Uterus (tissue), 4 donors: Measurements from ENCODE around the gene C20orf204. TPM values are rescaled to one million over a fixed set of nuclear protein-coding genes. Genes with fewer than 3 reads are reported as not detected.

Source experiments
- DNase-seq, 2 donors: peaks; one replicate each; pipeline ENCODE4 v3.0.0-alpha.2; 2019 to 2020
- H3K27ac ChIP-seq, 2 donors: fragments of 200-600 bp; sonication (generic); 1 replicate in 1 of 2; 2 replicates in 1 of 2; pipeline ENCODE4 v1.5.1; 2016 to 2018
- H3K27me3 ChIP-seq, 2 donors: fragments of 200-600 bp; sonication (generic); one replicate each; pipeline ENCODE4 v1.5.1; 2018 to 2019; ENCODE audit warnings: control low read depth in 1 of 2
- H3K36me3 ChIP-seq, 2 donors: fragments of 200-600 bp; sonication (generic); one replicate each; pipeline ENCODE4 v1.5.1; 2019; ENCODE audit warnings: control low read depth in 1 of 2
- H3K4me1 ChIP-seq, 2 donors: fragments of 200-600 bp; sonication (generic); one replicate each; pipeline ENCODE4 v1.5.1; 2018 to 2019; ENCODE audit warnings: control low read depth in 1 of 2
- H3K4me3 ChIP-seq, 2 donors: fragments of 200-600 bp; sonication (generic); 1 replicate in 1 of 2; 2 replicates in 1 of 2; pipeline ENCODE4 v1.5.1; 2018 to 2019; ENCODE audit warnings: mild to moderate bottlenecking in 1 of 2
- H3K9me3 ChIP-seq, 2 donors: fragments of 200-600 bp; sonication (generic); one replicate each; pipeline ENCODE4 v1.5.1; 2019; ENCODE audit warnings: control low read depth in 1 of 2
- CTCF ChIP-seq, 4 experiments: fragments of 200-600 bp in 2 of 4; fragments of 450-650 bp in 2 of 4; sonication (generic) in 2 of 4; IDR thresholded peaks; one replicate each; pipeline ENCODE4 v1.5.1; 2016 to 2019; ENCODE audit warnings: antibody characterized with exemption in 4 of 4, mild to moderate bottlenecking in 2 of 4, moderate library complexity in 1 of 4
- POLR2A ChIP-seq, 2 donors: fragments of 450-650 bp; IDR thresholded peaks; one replicate each; pipeline ENCODE4 v1.6.1; 2016; ENCODE audit warnings: antibody characterized with exemption in 2 of 2, mild to moderate bottlenecking in 1 of 2, moderate library complexity in 1 of 2
- intact Hi-C: fragments of 100-400 bp; cut with DNase I; formaldehyde crosslinking; loops from one replicate; pipeline ENCODE4 v1.15.1; 2023; ENCODE audit warnings: low total_unique reads
- total RNA-seq, 4 donors: library from RNA; depleted of rRNA in 3 of 4; stranded (reverse); fragments of >200 nt in 3 of 4; gene quantifications; one replicate each; pipeline versions ENCODE4 v1.1.0 to v1.2.4, GENCODE V29; 2014 to 2023
- donor health status: DM: yes; HTN: yes; CAD: no.

Gene C20orf204
- total RNA-seq, 4 donors from 2014 or later, result 0.26 to 2.9 (median 1.9) TPM; not detected in 1

GRCh38 chr20:64006490-64006889 is 29.5 kb upstream of the C20orf204 start:
- Histone ChIP-seq H3K9me3 (no peaks in the 10 kb centered on the region), H3K4me3 (no peak overlapping the region), H3K27ac (no peak overlapping the region), H3K36me3 (no peaks in the 10 kb centered on the region), H3K27me3 (no peaks in the 10 kb centered on the region), H3K4me1 (no peaks in the 10 kb centered on the region)
- DNase-seq, result no peak
- intact Hi-C loops, result no loop called here
- TF ChIP-seq POLR2A (IDR thresholded peaks at IDR 0.05) (no peak), CTCF (IDR thresholded peaks at IDR 0.05) (no peak)

- DNase-seq, result no peak
- Histone ChIP-seq H3K4me1 (no peaks in the 10 kb centered on the region), H3K36me3 (no peaks in the 10 kb centered on the region), H3K4me3 (no peak overlapping the region), H3K27me3 (no peaks in the 10 kb centered on the region), H3K9me3 (no peaks in the 10 kb centered on the region), H3K27ac (no peak overlapping the region)
- no peak for TF ChIP-seq POLR2A (IDR thresholded peaks at IDR 0.05)
- TF ChIP-seq CTCF (IDR thresholded peaks at IDR 0.05), result no peak
- intact Hi-C loops, result no loop called here
Observed at GRCh38 chr20:64006902-64007301, 29.1 kb upstream of the C20orf204 start.

GRCh38 chr20:64009811-64010387 is 26.1 kb upstream of the C20orf204 start:
- Histone ChIP-seq H3K4me1 (no peaks in the 10 kb centered on the region), H3K27ac (no peak overlapping the region), H3K9me3 (no peaks in the 10 kb centered on the region), H3K4me3 (no peak overlapping the region), H3K27me3 (no peaks in the 10 kb centered on the region), H3K36me3 (no peaks in the 10 kb centered on the region)
- TF ChIP-seq POLR2A (IDR thresholded peaks at IDR 0.05) (no peak), CTCF (IDR thresholded peaks at IDR 0.05) (no peak)
- no peak for DNase-seq
- intact Hi-C loops, result no loop called here

GRCh38 chr20:64010711-64011237 is 25.2 kb upstream of the C20orf204 start:
- H3K36me3 ChIP-seq, result no peaks in the 10 kb centered on the region
- no peaks in the 10 kb centered on the region for H3K4me1 ChIP-seq
- intact Hi-C loops, result no loop called here

More at GRCh38 chr20:64010711-64011237, 25.2 kb upstream of the C20orf204 start:
- no peak for DNase-seq
- H3K4me3 ChIP-seq, result no peak overlapping the region
- H3K9me3 ChIP-seq, result no peaks in the 10 kb centered on the region
- no peaks in the 10 kb centered on the region for H3K27me3 ChIP-seq
- TF ChIP-seq POLR2A (IDR thresholded peaks at IDR 0.05) (no peak), CTCF (IDR thresholded peaks at IDR 0.05) (no peak)
- no peak overlapping the region for H3K27ac ChIP-seq
